MV-4-11 (cell line): Measurements from ENCODE around the gene RCC2.

Experiments used
- DNase-seq: peaks from one replicate; lab custom pipeline; 2025; lab: John Stamatoyannopoulos, UW

The RCC2 gene

GRCh38 chr1:17372955-17373354 lies 66.5 kb downstream of the RCC2 start:
- DNase-seq: no peak

GRCh38 chr1:17371896-17372295 lies 67.6 kb downstream of the RCC2 start, which contains the start of gene PADI6:
Gene PADI6 (plus strand): TSS chr1:17372196. CDS start chr1:17372246, 50 bp downstream.
- DNase-seq: no peak

GRCh38 chr1:17370618-17371017 lies 68.9 kb downstream of the RCC2 start:
- no peak for DNase-seq

GRCh38 chr1:17369466-17369865 lies 70.0 kb downstream of the RCC2 start:
- no peak for DNase-seq

- DNase-seq: peak; percentile 58
Measured at GRCh38 chr1:17365293-17365692, 74.2 kb downstream of the RCC2 start.

GRCh38 chr1:17363771-17364170 lies 75.7 kb downstream of the RCC2 start:
- DNase-seq: no peak

GRCh38 chr1:17363351-17363750 lies 76.1 kb downstream of the RCC2 start:
- no peak for DNase-seq

- DNase-seq: no peak
Measured at GRCh38 chr1:17361687-17362086, 77.8 kb downstream of the RCC2 start.

- DNase-seq: no peak
Measured at GRCh38 chr1:17360272-17360956, 79.1 kb downstream of the RCC2 start.

- DNase-seq: no peak
Measured at GRCh38 chr1:17359808-17360207, 79.7 kb downstream of the RCC2 start.

- DNase-seq: no peak
Measured at GRCh38 chr1:17359031-17359430, 80.4 kb downstream of the RCC2 start.

- no peak for DNase-seq
Measured at GRCh38 chr1:17358557-17358956, 80.9 kb downstream of the RCC2 start.
